Keratinocyte (primary cell): Measurements from ENCODE around the gene GNG4. TPM values are rescaled to one million over a fixed set of nuclear protein-coding genes. Genes with fewer than 3 reads are reported as not detected.
A peak's percentile ranks its signal among the peaks of the same experiment; 100 is the strongest.

Source experiments
- DNase-seq: peaks from one replicate; pipeline ENCODE4 v3.0.0-alpha.2; 2011; ENCODE audit warnings: low read depth, missing footprints, low spot score
- FAIRE-seq: peaks from 2 replicates; lab custom pipeline; 2011; peaks lifted over from hg19 to GRCh38; lab: Jason Lieb, UNC
- H2AFZ ChIP-seq: 2 replicates; pipeline ENCODE4 v1.6.0; 2012; ENCODE audit warnings: low read length, control low read depth, inconsistent platforms; ENCODE audit not compliant: control insufficient read depth
- H3K27ac ChIP-seq: 2 replicates; pipeline ENCODE4 v1.5.1; 2011; ENCODE audit warnings: low read length; ENCODE audit not compliant: control insufficient read depth, insufficient read depth
- H3K27me3 ChIP-seq: 3 replicates; pipeline ENCODE4 v1.6.0; 2011; ENCODE audit warnings: low read length; ENCODE audit not compliant: control insufficient read depth, insufficient read depth; ENCODE audit errors: extremely low read depth
- H3K36me3 ChIP-seq, 2 experiments: 2 replicates in 1 of 2; 3 replicates in 1 of 2; pipeline ENCODE4 v1.5.1; 2011; ENCODE audit warnings: low read length in 2 of 2, mild to moderate bottlenecking in 1 of 2; ENCODE audit not compliant: control insufficient read depth in 2 of 2, insufficient read depth in 2 of 2; ENCODE audit errors: extremely low read depth in 1 of 2
- H3K4me1 ChIP-seq: 3 replicates; pipeline ENCODE4 v1.5.1; 2011; ENCODE audit warnings: low read length; ENCODE audit not compliant: control insufficient read depth, insufficient read depth; ENCODE audit errors: extremely low read depth
- H3K4me2 ChIP-seq: 3 replicates; pipeline ENCODE4 v1.6.0; 2011; ENCODE audit warnings: low read depth, low read length; ENCODE audit not compliant: control insufficient read depth, insufficient read depth; ENCODE audit errors: extremely low read depth
- H3K4me3 ChIP-seq, 3 experiments: fragments of 200-600 bp in 1 of 3; sonication (generic) in 1 of 3; 2 replicates in 2 of 3; 3 replicates in 1 of 3; pipeline ENCODE4 v1.5.1; 2011 to 2016; ENCODE audit warnings: low read length in 3 of 3, mild to moderate bottlenecking in 3 of 3, control low read depth in 2 of 3, inconsistent platforms in 1 of 3, low read depth in 1 of 3, mixed read lengths in 1 of 3, mixed run types in 1 of 3, moderate library complexity in 1 of 3; ENCODE audit not compliant: control insufficient read depth in 2 of 3, insufficient read depth in 2 of 3; ENCODE audit errors: extremely low read depth in 1 of 3
- H3K79me2 ChIP-seq: 2 replicates; pipeline ENCODE4 v1.6.0; 2012; ENCODE audit warnings: low read length; ENCODE audit not compliant: control insufficient read depth, insufficient read depth
- H3K9ac ChIP-seq: 3 replicates; pipeline ENCODE4 v1.6.0; 2011; ENCODE audit warnings: low read length; ENCODE audit not compliant: control insufficient read depth, insufficient read depth; ENCODE audit errors: extremely low read depth
- H3K9me1 ChIP-seq: 3 replicates; pipeline ENCODE4 v1.6.0; 2011; ENCODE audit warnings: low read length; ENCODE audit not compliant: control insufficient read depth, insufficient read depth; ENCODE audit errors: extremely low read depth
- H3K9me3 ChIP-seq: 2 replicates; pipeline ENCODE4 v1.5.1; 2012; ENCODE audit warnings: low read depth, low read length; ENCODE audit not compliant: control insufficient read depth
- H4K20me1 ChIP-seq: 3 replicates; pipeline ENCODE4 v1.6.0; 2011; ENCODE audit warnings: low read length; ENCODE audit not compliant: control insufficient read depth, insufficient read depth; ENCODE audit errors: extremely low read depth
- EZH2 ChIP-seq: IDR thresholded peaks from one replicate; pipeline ENCODE4 v1.6.1; 2012; ENCODE audit warnings: inconsistent platforms, mild to moderate bottlenecking, low read length, moderate library complexity
- dilution Hi-C: fragments of 300-500 bp; cut with MboI; formaldehyde crosslinking; loops from one replicate; pipeline ENCODE4 v1.7.0; 2020; ENCODE audit warnings: low sequenced_read_pairs; ENCODE audit not compliant: extremely low pct_ligation_motif_present
- polyA plus RNA-seq, 5 experiments: library from polyadenylated mRNA; depleted of rRNA in 3 of 5; stranded (reverse) in 3 of 5; stranded (forward) in 1 of 5; unstranded in 1 of 5; fragments of >200 nt; gene quantifications; 1 replicate in 1 of 5; 2 replicates in 3 of 5; 3 replicates in 1 of 5; pipeline versions ENCODE4 v1.2.1 to v1.2.3, GENCODE V29; 2011 to 2012; ENCODE audit warnings: missing spikeins in 2 of 5, low read depth in 1 of 5, low replicate concordance in 1 of 5
- TF ChIP-seq, protein P1 (sequence below), 3 experiments: IDR thresholded peaks in 1 of 3; conservative IDR thresholded peaks in 1 of 3; optimal IDR thresholded peaks in 1 of 3; 2 replicates in 2 of 3; 3 replicates in 1 of 3; pipeline versions ENCODE3 to v1.5.1; 2011; ENCODE audit warnings: low read length in 3 of 3, mild to moderate bottlenecking in 3 of 3, moderate library complexity in 2 of 3, control low read depth in 1 of 3, inconsistent platforms in 1 of 3; ENCODE audit not compliant: insufficient read depth in 2 of 3; ENCODE audit errors: extremely low read depth in 1 of 3

Gene GNG4
- polyA plus RNA-seq, 1 donor (not counting 4 experiments of a cell fraction or from before 2014, with no cell fraction given), result 0.07 TPM

DNA sequence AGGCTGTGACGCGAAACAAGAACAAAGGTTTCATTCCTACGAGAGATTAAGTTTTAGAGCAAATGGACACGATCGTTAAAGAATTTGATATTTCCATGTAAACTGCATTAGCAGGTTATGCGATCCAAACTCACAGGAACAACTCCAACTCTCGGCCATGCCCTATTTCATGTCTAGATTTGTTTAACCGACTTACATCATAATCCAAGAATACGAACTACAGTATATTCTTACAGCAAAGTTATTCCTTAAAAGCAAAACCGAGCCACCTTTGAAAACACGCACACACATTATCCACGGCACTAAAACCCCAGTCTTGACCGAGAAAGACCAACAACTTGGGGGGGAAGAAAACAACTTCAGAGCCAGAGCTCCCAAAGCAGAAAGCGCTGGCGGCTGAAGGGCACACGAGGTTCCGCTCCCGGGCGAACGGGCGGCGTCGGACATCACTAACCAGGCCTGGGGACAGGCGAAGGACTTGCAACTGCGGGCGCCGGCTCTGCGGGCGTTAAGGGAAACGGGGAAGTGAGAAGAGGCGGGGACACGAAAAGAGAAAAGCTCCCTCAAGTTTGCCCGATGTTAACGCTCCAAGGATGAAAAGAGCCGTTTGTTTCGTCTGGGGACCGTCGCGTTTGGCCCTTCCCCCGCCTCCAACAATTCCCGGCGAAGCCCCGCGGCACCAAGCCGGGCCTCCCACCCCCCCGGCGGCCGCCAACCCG, 146.0 kb downstream of the GNG4 start:
- H3K9me3 ChIP-seq, result no peaks in the 10 kb centered on the region
- FAIRE-seq (no peak), DNase-seq (no peak)
- H3K4me1 ChIP-seq, result peaks cover 27% of the 10 kb centered on the region
- peak overlapping the region; percentile 75 to 87 (median 84) for H3K4me3 ChIP-seq
- H3K79me2 ChIP-seq, result peaks cover 57% of the 10 kb centered on the region
- peak overlapping the region; percentile 84 for H3K27ac ChIP-seq
- TF ChIP-seq, protein P1, sequence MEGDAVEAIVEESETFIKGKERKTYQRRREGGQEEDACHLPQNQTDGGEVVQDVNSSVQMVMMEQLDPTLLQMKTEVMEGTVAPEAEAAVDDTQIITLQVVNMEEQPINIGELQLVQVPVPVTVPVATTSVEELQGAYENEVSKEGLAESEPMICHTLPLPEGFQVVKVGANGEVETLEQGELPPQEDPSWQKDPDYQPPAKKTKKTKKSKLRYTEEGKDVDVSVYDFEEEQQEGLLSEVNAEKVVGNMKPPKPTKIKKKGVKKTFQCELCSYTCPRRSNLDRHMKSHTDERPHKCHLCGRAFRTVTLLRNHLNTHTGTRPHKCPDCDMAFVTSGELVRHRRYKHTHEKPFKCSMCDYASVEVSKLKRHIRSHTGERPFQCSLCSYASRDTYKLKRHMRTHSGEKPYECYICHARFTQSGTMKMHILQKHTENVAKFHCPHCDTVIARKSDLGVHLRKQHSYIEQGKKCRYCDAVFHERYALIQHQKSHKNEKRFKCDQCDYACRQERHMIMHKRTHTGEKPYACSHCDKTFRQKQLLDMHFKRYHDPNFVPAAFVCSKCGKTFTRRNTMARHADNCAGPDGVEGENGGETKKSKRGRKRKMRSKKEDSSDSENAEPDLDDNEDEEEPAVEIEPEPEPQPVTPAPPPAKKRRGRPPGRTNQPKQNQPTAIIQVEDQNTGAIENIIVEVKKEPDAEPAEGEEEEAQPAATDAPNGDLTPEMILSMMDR (optimal IDR thresholded peaks at IDR 0.05 in 1 of 3, IDR thresholded peaks at IDR 0.05 in 1 of 3, conservative IDR thresholded peaks at IDR 0.05 in 1 of 3; ENCODE audit: extremely low read depth in 1 of 3, insufficient read depth in 2 of 3, low read length in 3 of 3), result no peak
- TF ChIP-seq EZH2, result no peak
- peak overlapping the region; percentile 99 for H3K9ac ChIP-seq
- no peaks in the 10 kb centered on the region for H3K27me3 ChIP-seq
- H3K9me1 ChIP-seq, result no peaks in the 10 kb centered on the region
- H2AFZ ChIP-seq, result peak overlapping the region; percentile 54
- H3K36me3 ChIP-seq, result no peaks in the 10 kb centered on the region
- H4K20me1 ChIP-seq, result no peaks in the 10 kb centered on the region
- peak overlapping the region; percentile 90 for H3K4me2 ChIP-seq
- dilution Hi-C loops, result no loop called here

DNA sequence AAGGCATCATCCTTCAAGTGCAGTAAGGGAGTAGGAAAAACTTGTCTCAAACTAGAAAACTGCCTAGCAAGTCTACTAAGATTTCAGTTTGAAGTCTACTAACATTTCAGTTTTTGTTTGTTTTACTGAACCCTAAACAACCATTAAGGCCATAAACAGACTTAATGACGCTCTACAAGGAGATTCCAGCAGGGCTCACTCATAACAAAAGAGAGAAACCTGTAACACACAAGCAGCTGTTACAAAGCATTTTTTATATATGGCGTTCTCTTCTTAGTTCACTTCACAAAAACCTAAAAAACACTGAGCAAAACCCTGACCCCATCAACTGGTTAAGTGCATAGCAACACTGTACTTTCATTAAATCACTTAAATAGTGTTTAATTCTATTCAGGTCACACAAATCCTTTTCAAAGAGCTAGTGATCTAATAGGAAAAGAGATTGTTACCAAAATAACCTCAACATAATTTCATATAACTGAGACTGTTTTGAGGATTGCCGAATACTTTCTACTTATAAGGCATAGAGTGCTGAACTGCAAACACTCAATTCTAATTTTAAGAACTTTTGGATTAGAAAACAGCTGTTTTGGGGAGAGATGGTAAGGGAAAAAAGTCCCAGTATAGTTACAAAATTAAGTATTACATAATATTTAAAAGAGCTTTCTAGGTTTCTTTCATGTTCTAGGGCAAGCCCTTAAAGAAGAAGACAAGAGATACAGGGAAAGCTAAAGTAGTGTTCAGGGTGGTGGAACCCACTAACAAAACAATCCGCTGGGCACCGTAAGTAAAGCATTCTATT, 146.8 kb downstream of the GNG4 start:
- H2AFZ ChIP-seq, result no peak overlapping the region
- no peaks in the 10 kb centered on the region for H3K9me3 ChIP-seq
- peak overlapping the region; percentile 84 for H3K27ac ChIP-seq
- peak overlapping the region; percentile 90 for H3K4me2 ChIP-seq
- H3K27me3 ChIP-seq, result no peaks in the 10 kb centered on the region
- DNase-seq (no peak), FAIRE-seq (no peak)
- peak overlapping the region; percentile 75 to 87 (median 84) for H3K4me3 ChIP-seq
- dilution Hi-C loops, result no loop called here
- TF ChIP-seq, protein P1 (optimal IDR thresholded peaks at IDR 0.05 in 1 of 3, IDR thresholded peaks at IDR 0.05 in 1 of 3, conservative IDR thresholded peaks at IDR 0.05 in 1 of 3; ENCODE audit: extremely low read depth in 1 of 3, insufficient read depth in 2 of 3, low read length in 3 of 3), result no peak
- TF ChIP-seq EZH2, result no peak
- H3K9me1 ChIP-seq, result no peaks in the 10 kb centered on the region
- H4K20me1 ChIP-seq, result no peaks in the 10 kb centered on the region
- peak overlapping the region; percentile 99 for H3K9ac ChIP-seq
- H3K79me2 ChIP-seq, result peaks cover 65% of the 10 kb centered on the region
- peaks cover 27% of the 10 kb centered on the region for H3K4me1 ChIP-seq
- H3K36me3 ChIP-seq, result no peaks in the 10 kb centered on the region
